ENCODE data around the gene TFAP2A.
A peak's percentile ranks its signal among the peaks of the same experiment; 100 is the strongest.

The TFAP2A gene

DNA sequence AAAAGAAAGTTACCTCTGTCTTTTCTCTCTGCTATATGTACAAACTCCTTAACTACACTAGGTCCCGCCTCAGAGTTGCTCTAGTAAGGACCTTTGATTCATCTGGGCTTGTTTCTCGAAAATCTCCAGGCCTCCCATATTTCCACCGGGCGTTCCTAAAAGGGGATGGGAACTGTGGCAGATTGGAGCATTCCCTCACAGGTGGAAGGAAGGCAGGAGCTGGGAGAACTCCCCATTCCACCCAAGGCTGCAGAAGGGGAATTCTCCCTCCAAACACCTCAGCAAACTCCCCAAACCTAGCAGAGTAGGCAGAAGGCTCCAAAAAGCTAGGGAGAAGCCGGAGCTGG lies 1.6 kb upstream of the TFAP2A start:
- H3K27ac ChIP-seq = no peak overlapping the region
- no peak for TF ChIP-seq ZFX (IDR thresholded peaks at IDR 0.05)
- no peak for TF ChIP-seq CTCF (conservative IDR thresholded peaks at IDR 0.05)

DNA sequence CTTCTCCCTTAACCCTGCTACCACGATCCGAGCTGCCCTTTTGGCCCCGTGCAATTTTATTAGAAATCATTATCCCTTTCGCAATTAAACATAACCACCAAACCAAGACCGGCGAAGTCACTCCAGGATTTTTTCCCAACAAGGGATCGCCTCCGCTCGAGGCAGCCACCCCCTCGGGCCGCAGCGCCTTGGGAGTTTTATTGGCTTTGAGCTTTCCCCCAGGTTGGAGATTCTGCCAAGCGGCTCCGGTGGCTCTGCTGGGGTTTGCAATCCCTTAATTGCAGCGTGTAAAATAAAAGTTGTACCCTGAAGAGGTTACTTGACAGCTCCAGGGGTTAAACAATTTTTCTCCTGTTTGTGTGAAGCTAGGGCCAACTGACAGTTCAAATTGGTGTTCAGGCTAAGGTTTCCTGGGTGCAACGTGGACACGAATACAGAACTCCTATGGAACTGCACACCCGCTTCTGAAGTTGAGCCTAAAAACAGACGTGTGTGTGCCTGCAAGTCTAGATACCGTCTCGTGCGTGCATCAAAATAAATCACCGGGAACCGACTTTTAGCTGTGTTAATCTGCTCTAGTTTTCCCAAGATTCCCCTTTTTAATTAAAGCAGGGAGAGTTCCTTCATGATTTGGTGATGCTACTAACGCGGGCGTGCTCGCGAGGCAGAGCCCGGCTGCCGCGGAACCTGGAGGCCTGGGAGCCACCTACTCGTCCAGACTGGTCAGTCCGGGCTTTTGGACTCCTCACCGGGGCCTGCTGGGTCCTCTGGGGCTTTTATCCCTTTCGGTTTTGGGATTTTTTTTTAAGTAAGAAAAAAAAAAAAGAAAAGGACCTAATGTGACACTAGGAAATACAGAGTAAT lies 975 bp upstream of the TFAP2A start:
- H3K27ac ChIP-seq = no peak overlapping the region
- no peak for TF ChIP-seq ZFX (IDR thresholded peaks at IDR 0.05)
- no peak for TF ChIP-seq CTCF (conservative IDR thresholded peaks at IDR 0.05)

GRCh38 chr6:10413850-10414738 lies 780 bp downstream of the TFAP2A start:
- H3K27ac ChIP-seq = no peak overlapping the region; the same call in 1 of the 2 replicates
- TF ChIP-seq ZFX (IDR thresholded peaks at IDR 0.05) (no peak), CTCF (conservative IDR thresholded peaks at IDR 0.05) (peak; percentile 54)

DNA sequence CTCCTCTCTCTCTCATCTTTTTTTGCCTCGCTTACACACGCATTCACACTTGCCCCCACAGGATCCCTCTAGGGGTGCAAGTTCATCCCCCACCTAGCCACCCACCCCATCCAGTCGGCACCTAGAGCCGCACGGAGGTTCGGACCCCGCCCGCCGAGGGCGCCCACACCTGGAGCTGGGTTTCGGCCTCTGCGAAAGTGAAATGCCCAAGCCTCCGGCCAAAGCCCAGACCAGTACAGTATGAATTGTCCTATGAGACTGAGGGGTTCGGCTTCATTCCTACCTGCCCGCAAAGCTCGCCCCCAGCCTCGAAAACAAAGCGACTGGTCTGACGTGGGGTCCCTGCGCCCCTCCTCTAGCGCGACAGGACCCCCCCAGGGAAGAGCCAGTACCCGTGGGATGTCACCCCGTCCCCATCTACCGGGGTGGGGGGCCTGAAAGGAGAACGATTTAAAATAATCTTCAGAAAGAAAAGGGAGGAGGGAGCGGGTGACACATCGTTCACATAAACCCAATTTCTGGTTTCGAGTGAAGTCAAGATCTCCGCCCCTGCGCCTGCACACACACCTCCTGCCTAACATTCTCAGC lies 1.5 kb downstream of the TFAP2A start:
- peak overlapping the region; percentile 71; the same call in 1 of the 2 replicates for H3K27ac ChIP-seq
- no peak for TF ChIP-seq ZFX (IDR thresholded peaks at IDR 0.05)
- TF ChIP-seq CTCF (conservative IDR thresholded peaks at IDR 0.05) = no peak

DNA sequence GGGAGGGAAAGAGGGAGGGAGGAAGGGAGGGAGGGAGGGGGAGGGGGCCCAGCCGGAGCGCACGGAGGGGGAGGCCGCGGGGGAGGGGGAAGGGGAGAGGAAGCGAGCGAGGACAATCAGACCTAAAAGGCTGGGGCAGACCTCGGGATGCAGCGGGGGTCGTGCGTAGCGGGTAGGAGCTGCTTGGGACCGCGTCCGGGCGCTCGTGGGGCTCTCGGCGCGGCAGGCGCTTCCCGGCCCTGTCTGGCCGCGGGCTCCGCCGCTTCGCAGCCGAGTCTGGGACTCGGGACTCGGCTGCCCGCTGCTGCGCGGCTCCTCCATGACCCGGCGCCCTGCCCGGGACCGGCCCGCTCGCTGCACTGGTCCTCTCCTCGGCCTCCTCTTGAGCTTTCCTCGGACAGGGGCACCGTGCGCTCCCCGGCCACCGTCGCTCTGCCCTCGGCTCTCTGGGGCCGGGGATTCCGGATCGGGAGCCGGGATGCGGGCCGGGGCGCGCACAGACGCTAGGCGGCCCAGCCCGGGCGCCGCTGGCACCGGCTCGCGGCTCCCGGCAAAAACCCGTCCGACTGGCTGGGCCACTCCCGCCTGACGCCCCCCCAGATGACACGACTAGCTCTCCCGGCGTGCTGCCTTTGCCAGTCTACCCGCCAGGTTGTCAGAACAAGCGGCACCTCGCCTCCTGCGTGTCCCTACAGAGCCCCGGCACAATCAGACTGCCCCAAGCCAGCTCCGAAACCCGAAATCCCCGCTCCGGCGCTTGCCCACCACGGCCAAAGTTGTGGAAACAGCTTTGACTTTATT lies 2.2 kb downstream of the TFAP2A start:
- TF ChIP-seq CTCF (conservative IDR thresholded peaks at IDR 0.05) = peak; percentile 22
- no peak; the same call in 1 of the 2 replicates for TF ChIP-seq ZFX (IDR thresholded peaks at IDR 0.05)
- H3K27ac ChIP-seq = peak overlapping the region; percentile 71

GRCh38 chr6:10411971-10412460 lies 2.9 kb downstream of the TFAP2A start:
- TF ChIP-seq CTCF (conservative IDR thresholded peaks at IDR 0.05) (no peak), ZFX (IDR thresholded peaks at IDR 0.05) (no peak)
- H3K27ac ChIP-seq = peak overlapping the region; percentile 71
